GM06990 (cell line): Measurements from ENCODE around the gene TNS3.

Source experiments
- DNase-seq: peaks from one replicate; pipeline ENCODE4 v3.0.0-alpha.2; 2011; ENCODE audit not compliant: insufficient read length; ENCODE audit errors: extremely low read depth
- H3K27me3 ChIP-seq: replicated peaks from 2 replicates; pipeline ENCODE4 v1.6.0; 2011; ENCODE audit warnings: low read length; ENCODE audit not compliant: control insufficient read depth, insufficient read depth
- H3K36me3 ChIP-seq: 2 replicates; pipeline ENCODE4 v1.5.1; 2011; ENCODE audit warnings: low read length; ENCODE audit not compliant: control insufficient read depth, insufficient read depth
- H3K4me3 ChIP-seq: replicated peaks from 2 replicates; pipeline ENCODE4 v1.5.1; 2011; ENCODE audit warnings: low read depth, mild to moderate bottlenecking, control low read depth, low read length
- CTCF ChIP-seq: IDR thresholded peaks from 2 replicates; pipeline ENCODE4 v1.5.1; 2011; ENCODE audit warnings: low read length, control low read depth, mild to moderate bottlenecking, inconsistent platforms; ENCODE audit not compliant: insufficient read depth, poor library complexity, severe bottlenecking

TNS3 gene

GRCh38 chr7:47273974-47274766 lies 307.7 kb downstream of the TNS3 start:
- Histone ChIP-seq H3K4me3 (no peak overlapping the region), H3K27me3 (no peaks in the 10 kb centered on the region), H3K36me3 (no peaks in the 10 kb centered on the region)
- no peak for DNase-seq
- TF ChIP-seq CTCF, result no peak

GRCh38 chr7:47273088-47273487 lies 308.8 kb downstream of the TNS3 start:
- no peak for DNase-seq
- H3K4me3 ChIP-seq, result no peak overlapping the region
- no peaks in the 10 kb centered on the region for H3K27me3 ChIP-seq
- no peaks in the 10 kb centered on the region for H3K36me3 ChIP-seq
- TF ChIP-seq CTCF, result no peak

- no peaks in the 10 kb centered on the region for H3K36me3 ChIP-seq
- TF ChIP-seq CTCF, result no peak
Measured at GRCh38 chr7:47271749-47272148, 310.2 kb downstream of the TNS3 start.

GRCh38 chr7:47268851-47269836 lies 312.8 kb downstream of the TNS3 start:
- Histone ChIP-seq H3K27me3 (0 out of 2 replicates have a peak, but pooled peaks cover 1% of the 10 kb centered on the region), H3K36me3 (no peaks in the 10 kb centered on the region), H3K4me3 (no peak overlapping the region)
- no peak for TF ChIP-seq CTCF
- DNase-seq, result no peak

More at GRCh38 chr7:47271749-47272148, 310.2 kb downstream of the TNS3 start:
- DNase-seq, result no peak
- Histone ChIP-seq H3K4me3 (no peak overlapping the region), H3K27me3 (no peaks in the 10 kb centered on the region)

- no peak for TF ChIP-seq CTCF
- no peaks in the 10 kb centered on the region for H3K36me3 ChIP-seq
- no peak for DNase-seq
Measured at GRCh38 chr7:47267346-47267745, 314.6 kb downstream of the TNS3 start.

More at GRCh38 chr7:47267346-47267745, 314.6 kb downstream of the TNS3 start:
- 0 out of 2 replicates have a peak, but pooled peaks cover 1% of the 10 kb centered on the region for H3K27me3 ChIP-seq
- H3K4me3 ChIP-seq, result no peak overlapping the region
